Inflammatory macrophage (primary cell): Measurements from ENCODE around the gene LDLRAD4.
"Not testable (repeated sequence)": the region's sequence is repeated elsewhere in the genome, so short reads cannot be mapped to it uniquely, and the experiment has no call there.

Source experiments
- DNase-seq, 2 donors: peaks; one replicate each; pipeline ENCODE4 v3.0.0-alpha.2; 2020 to 2022

Gene LDLRAD4

DNA sequence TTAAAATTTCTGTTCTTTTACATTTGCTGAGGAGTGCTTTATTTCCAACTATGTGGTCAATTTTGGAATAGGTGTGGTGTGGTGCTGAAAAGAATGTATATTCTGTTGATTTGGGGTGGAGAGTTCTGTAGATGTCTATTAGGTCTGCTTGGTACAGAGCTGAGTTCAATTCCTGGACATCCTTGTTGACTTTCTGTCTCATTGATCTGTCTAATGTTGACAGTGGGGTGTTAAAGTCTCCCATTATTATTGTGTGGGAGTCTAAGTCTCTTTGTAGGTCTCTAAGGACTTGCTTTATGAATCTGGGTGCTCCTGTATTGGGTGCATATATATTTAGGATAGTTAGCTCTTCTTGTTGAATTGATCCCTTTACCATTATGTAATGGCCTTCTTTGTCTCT, 127.9 kb downstream of the LDLRAD4 start:
- DNase-seq: not testable (repeated sequence)

DNA sequence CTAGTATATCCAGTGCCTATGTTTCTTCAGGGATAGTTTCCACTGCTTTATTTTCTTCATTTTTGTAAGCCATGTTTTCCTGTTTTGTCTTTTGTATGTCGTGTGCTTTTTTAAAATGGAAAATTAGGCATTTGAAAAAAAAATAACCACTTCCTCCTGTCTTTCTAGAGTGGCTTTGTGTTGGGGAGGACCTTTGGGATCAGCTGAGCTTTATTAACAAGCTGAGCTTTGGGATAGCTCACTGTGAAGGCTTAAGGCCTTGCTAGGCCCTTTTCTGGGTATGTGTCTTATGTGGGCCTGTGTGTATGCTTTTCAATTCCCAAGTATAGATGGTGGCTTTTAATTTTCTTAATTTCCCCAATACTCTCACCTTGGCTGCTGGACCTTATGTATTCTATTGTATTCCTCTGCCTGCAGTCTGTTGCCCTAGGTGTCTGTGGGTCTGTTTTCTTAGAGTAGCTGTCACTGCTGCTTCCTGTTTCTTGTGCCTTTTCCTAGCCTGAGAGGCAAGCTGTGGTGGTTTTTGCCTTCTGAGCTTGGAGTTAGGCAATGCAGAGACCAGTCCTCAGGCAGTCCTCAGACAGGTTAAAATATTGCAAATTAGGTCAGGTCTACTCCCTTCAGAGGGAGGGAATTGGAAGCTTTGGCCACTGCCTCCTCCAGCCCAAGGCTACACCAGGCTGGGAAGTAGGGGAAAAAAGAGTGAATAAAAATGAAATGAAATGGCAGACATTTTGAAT, 134.7 kb downstream of the LDLRAD4 start:
- peak; percentile 43 to 61 for DNase-seq

DNA sequence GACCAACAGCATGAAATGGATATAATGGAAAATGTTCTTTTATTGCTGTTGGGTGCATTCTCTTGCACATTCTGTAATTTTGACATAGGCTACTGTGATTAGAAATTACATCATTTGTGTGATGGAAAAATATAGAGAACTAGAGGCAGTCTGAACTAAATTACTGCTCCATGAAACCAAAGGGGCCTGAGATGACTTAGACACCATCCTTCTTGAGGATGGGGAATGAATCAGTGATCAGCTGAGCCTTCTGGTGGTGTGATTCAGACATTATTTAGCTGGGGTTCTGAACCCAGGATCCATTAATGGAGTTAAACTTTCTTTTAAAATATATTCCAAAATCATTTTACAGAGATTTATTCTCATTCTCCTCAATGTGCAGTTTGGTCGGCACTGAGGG, 135.8 kb downstream of the LDLRAD4 start:
- peak; percentile 48 to 51 for DNase-seq

DNA sequence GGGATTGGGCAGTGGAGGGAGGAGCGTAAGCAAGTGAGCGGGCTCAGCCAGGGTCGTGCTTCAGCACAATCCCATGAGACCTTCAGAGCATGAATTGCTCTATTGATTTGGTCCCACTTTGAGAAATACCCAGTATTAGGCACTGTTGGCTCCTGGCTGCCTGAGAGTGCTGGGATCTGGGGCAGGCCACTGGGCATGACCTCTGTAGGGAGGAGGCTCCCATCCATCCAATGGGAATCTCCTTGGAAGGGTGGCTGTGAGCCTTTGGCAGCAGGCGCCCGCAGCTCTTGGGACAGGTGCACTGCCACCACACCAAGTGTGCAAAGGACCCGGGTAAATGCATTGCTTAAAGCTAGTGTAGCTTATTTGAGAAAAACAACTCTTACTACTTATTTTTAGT, 137.5 kb downstream of the LDLRAD4 start:
- DNase-seq: no peak

DNA sequence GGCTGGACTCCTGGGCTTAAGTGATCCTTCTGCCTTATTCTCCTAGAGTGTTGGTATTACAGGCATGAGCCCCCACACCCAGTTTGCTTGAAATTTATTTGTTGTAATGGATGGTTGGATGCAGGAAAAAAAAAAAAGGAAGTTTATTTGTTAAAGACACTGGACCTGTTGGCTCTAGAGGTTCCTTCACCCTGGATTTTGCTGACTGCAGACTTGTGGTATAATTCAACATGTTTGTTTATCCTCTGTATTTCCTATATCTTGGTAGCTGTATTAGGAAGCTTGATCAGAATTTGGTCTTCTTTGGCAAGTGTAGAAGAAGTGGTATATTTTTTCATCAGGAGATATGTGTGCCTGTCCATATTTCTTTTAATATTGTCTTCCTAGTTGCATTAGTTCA, 138.7 kb downstream of the LDLRAD4 start:
- peak in 1 of 2 donors; percentile 14 for DNase-seq

DNA sequence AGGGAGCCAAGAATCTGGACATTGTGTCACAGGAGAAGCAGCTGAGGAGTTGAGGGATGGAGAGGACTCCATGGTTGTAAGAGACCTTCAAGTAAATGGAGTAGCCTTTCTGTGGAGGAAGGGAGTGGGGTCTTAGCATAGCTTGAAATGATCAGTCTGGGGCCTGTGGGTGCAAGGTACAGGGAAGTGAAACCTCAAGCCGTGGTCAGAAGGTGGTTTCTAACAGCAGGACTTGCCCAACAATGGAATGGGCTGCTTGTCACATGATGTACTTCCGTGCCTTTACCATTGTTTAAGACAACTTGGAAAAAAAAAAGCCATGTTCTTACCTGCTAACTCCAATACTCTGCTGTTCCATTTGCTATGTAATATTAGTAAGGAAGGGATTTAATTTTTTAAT, 140.7 kb downstream of the LDLRAD4 start:
- peak; percentile 59 to 74 for DNase-seq

DNA sequence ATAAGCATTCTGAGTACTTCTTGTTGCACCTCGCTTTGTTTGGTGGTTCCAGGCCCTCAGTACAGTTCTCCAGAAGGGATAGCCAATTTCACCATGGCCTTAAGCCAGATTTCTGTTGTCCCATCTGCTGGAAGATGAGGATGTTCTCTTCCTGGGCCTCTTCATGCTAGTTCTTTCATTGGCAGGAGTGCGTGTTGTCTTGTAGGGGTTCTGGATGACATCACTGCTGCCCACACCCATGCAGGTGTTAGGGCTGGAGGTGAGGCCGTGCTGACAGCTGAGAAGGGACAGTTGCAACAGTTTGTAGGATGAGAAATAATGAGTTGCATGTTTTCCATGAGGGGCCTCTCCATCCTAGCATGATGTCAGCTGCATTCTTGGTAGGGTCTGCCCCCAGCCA, 142.9 kb downstream of the LDLRAD4 start:
- no peak for DNase-seq

DNA sequence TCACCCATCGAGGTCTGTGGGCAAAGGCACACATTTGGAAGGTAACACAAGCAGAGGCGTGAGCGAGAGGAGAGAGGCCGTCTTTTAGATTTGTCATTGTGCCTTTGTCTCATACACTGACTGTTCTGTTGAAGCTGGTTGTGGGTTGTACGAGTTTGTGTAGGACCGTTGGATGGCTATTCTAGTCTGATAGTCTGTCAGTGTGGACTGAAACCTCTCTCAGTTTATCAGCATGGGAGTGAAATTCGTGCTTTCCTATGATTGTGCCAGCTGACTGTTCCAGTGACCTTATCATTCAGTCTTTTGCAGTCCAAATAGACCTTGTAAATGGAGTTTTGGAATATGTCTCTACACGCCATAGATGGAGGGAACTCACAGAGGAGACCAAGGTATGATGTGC, 143.5 kb downstream of the LDLRAD4 start:
- DNase-seq: no peak

DNA sequence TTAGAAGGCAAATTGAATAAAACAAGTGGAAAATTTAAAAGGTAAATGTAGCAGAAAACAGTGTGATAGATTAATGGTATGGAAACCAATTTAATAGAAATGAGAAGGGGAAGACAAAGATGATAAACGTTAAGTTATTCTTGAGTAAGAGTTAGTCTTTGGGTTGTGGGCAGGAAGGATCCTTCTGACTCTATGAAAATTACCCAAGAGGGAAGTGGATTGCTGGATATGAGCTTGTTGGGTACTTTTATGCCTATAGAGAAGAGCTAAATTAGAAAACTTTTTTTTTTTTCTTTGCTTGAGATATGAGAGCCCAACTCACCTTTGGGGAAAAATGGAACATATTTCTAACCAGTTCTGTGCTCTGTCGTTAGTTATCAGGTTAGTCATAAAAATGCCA, 144.0 kb downstream of the LDLRAD4 start:
- DNase-seq: peak; percentile 70 to 71

DNA sequence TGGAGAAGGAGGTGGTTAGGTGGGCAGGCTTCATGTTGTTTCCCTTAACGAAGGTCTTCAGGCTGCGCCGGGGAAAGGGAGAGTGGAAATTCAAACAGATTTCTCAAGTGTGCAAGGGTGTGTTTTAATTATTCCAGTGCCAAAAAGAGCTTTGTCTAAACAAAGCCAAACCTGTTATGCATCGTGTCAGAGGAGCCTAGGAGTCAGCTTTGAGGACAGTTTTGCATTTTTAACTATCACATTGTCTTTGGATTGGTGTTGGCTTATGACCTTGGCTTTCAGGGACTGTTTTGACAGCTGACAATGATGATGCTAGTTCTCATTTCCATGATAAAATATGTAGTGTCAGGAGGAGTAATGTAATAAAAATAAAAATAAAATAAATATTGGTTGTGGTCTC, 144.8 kb downstream of the LDLRAD4 start:
- no peak for DNase-seq

DNA sequence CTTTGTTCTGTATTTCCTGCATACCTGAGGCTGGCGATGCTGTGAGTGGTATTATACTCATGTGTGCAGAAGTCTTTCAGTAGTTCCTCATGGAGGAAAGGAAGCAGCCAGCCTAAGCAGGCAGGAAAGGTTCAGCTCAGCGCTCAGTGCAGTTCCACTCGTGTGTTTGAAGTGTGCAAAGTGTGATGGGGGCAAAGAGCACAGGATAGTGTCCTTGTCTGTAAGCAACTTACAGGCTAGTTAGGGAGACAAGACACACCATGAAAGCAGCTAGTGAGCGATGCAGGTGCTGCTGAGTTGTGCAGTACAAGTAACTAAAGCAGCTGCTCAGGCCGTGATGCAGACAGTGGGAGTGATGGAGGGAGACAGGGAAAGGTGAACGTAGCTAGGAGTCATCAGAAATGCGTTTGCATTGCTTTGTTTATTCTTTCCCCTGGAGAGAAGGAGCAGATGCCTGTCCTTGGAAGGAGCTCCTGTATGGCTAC, 146.2 kb downstream of the LDLRAD4 start:
- no peak for DNase-seq

DNA sequence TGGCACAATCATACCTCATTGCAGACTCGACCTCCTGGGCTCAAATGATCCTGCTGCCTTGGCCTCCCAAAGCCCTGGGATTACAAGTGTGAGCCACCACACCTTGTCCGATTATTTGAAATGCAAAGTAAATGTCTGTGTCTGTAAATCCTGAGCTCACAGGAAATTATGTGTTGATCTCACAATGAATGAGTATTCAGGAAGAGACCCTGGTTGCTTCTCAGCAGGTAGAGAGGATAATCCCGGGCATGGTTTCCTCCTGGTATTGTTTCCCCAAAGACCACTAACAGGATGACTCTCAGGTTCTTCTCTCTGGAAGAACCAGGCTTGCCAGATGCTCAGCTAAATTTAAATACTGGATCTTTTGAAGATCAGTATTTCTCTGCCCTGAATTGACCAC, 147.6 kb downstream of the LDLRAD4 start:
- no peak for DNase-seq

DNA sequence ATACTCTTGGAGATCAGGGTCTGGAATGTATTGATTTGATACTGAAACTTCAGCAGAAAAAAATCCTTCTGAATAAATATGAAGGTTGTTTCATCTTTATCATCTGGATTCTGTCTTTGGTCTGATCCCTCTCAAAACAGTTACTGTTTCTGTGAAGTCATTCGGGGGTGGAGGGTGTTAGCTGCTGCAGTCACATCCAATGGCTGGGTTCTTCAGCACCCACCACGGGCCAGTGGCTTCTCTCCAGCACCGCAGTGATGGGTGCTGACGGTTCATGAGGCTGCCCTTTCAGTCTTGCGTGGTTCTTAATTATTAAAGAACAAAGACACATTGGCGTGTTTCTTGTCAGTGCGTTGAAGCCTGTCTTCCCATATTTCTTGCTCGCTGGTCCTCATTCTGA, 148.0 kb downstream of the LDLRAD4 start:
- DNase-seq: no peak

DNA sequence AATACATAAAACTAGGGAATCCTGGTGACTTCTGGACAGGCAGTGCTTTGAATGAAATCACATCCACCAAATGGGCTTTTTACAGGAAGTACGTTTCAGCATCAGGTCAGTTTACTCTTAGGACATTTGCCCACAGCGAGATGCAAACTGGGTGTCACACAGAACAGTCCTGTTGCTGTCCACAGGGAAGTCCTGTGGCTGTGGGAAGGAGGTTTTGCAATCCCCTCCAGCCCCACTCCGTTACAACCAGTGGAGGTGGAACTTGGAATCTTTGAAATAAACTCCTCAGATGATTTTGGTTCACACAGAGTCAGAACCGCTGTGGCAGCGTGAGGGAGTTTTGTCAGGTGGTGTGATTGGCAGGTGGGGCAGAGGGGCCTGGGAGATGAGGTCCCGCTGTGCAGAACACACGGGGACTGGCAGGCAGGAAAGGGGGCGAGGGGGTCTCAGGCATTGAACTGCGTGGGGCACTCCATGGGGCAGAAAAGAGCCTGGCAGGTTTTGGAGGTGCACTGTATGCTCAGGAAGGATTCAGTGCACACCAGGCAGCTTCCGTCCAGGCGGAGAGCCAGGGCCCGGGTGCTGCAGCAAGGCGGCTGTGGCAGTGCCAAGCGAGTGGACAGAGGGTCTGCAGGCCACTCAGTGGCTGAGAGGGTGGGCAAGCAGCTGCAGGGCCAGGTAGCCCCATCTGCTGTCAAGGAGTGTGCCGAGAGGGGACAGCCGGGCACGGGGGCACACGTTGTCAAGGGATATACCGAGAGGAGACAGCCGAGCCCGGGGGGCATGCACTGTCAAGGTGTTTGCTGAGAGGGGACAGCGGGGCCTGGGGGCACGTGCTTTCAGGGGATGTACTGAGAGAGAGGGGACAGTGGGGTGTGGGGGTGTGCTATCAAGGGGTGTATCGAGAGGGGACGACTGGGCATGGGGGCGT, 148.7 kb downstream of the LDLRAD4 start:
- peak; percentile 61 to 80 for DNase-seq

DNA sequence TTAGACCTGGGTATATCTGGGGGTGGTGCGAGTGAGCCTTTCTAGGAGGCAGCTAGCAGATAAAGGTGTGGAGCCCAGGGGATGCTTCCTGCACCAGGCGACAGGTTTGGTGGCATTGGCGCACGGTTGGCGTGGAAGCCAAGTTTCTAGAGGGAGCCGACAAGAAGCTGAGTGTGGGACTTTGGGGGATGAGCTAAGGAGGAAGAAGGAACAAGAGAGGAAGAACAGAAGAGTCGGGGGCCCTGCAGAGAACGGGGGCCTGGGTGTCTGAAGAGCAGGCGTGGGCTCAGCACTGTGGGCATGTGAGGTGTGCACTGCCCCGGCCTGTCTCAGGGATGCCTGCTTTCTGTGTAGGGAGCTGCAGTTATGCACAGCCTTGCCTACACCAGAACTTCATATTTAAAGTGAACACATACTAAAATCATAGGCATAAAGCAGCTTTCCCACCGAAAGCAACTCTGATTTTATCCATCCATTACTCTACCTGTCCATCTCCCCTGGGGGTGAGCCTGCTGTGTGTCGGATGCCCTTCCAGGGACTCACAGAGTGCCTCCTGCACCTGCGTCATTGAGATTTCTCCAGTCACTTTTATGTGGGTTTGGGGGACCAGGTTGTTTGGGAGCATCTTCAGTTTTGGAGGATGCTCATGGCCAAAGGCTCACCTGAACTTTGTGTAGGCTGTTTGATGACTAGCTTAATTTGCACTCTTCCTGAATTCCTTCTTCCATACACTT, 149.7 kb downstream of the LDLRAD4 start:
- DNase-seq: no peak

DNA sequence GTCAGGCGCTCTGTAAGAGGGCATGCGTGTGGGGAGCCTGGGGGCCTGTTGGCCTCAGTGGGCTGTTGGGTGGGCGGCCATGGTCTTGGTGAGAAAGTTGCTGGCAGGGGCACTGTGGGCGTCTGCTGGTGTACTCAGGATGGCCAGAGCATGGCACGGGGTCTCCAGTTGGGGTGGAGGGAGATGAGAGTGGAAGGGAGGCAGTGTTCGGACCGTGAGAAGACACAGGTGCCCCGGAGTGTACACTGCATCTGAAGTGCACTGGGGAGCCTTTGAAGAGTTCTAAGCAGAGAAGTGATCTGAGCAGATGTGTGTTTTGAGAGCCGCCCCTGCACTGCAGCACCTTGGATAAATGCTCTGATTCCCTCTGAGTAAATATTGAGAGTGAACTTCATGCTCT, 150.8 kb downstream of the LDLRAD4 start:
- DNase-seq: no peak

DNA sequence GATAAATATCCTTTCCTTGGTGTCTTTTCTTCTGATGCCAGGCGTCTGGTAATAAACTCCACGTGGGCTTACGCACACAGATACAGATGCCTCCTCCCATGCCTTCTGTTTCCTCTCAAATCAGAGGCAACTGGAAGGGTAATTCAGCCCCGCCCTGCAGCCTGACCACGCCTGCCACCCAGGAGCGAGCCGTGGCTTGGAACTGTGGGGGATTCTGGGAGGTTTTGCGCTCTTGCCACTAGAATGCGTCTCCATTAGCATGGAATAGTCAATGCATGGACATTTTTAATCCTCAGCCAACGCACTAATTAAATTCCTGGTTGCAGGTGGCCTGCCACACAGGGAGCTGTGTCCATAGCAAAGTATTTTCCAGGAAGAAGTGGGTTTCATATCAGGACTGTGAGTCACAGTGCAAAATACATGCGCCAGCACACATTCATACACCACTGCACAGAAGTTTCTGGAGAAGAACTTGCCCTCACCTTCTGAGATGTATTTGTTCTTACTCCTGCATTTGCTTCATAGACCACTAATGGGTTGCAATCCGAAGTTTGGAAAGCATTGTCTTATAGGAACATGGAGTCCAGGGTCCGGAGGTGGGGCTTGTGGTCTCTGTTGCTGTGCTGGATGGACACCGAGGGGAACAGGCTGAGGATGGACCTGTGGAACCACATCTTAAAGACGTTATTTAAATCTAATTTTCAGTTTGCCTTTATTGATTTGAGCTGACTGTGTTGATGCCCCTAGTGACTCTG, 151.4 kb downstream of the LDLRAD4 start:
- DNase-seq: no peak

DNA sequence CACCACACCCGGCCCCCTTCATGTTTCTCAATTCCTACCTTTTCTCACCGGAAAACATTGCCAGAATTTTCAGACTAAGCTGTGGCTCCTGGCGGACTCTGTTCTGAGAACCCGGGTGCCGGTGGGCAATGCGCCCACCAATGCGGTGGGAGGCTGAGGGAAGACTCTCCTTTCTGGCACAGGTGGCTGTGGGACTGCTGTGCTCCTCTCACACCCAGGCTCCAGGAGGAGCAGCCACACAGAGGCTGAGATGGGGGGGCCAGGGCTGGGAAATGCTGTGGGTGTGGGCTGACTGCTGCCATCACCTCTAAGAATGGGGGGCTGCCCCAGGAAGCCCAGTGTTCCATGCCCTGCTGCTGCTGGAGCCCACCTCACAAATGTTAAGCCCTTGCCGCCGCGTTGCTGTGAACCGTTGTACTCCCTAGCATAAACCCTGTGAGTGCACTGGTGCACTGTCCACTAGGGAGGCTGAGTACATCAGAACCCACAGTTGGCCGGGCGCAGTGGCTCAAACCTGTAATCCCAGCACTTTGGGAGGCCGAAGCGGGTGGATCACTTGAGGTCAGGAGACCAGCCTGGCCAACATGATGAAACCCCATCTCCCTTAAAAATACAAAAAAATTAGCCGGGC, 152.6 kb downstream of the LDLRAD4 start:
- no peak for DNase-seq

DNA sequence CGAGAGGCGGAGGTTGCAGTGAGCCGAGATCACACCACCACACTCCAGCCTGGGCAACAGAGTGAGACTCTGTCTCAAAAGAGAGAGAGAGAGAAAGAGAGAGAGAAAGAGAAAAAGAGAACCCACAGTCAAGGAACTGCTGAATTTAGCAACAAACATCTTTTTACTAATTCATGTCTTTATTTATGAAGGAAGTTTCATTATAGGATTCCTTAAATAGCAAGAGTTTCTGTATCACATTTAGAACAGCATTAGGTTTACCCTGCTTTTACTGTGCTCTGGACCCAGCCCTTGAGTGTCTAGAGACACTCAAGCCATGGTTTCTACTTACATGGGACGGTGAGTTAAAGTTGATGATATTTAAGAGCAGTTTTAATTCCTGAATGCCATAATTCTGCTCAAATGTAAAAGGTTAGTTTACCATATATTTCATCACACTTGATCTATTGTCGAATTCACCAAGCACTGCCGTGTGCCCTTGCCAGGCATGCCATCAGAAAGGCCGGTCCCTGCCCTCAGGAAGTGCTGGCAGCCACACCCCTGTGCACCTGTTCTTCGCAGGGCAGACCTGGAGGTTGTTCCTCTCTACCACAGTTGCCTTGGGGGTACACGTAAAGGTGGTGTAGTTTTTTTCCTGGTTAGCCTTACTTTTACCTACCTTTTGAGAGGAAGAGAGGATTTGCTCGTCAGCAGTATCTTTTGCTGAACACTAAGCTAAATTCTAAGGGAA, 153.3 kb downstream of the LDLRAD4 start:
- no peak for DNase-seq

DNA sequence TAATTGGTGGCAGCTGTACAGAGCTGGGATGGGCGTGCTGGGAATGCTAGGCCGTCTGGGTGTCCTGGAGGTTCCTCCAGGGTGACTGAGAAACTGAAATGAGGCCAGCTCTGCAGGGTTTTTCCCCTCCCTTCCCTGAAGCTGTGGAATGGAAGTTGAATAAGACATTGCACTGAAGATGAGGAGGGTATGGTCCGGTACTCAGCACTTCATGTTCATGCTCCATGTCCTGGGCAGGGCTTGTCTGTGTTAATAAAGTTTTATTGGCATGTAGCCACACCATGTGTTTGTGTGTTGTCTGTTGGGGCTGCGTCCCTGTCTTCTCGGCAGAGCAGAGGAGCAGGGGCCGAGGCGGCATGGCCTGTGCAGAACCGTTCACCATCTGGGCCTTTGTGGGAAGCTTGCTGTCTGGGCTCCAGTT, 154.0 kb downstream of the LDLRAD4 start:
- DNase-seq: no peak

DNA sequence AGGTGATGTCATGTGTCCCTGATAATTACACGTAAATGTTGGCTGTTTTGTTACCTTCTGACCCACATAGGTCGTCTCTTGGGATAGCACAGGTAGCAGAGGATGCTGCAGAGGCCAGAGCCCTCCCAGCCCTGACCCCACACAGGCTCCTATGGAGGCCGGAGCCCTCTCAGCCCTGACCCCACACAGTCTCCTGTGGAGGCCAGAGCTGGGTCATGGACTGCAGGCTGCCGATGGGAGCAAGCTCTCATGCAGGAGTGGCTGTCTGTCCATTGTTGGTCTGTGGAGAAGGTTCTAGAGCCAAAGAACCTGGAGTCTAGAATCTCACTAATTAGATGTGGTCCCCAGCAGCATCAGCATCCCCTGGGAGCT, 155.5 kb downstream of the LDLRAD4 start:
- no peak for DNase-seq
